GM18519 (cell line): Measurements from ENCODE around the gene SORBS1.
A peak's percentile ranks its signal among the peaks of the same experiment; 100 is the strongest.
"Not testable (repeated sequence)": the region's sequence is repeated elsewhere in the genome, so short reads cannot be mapped to it uniquely, and the experiment has no call there.

Experiments
- ATAC-seq: cut with Tn5 transposase; IDR thresholded peaks from one replicate; pipeline ENCODE4 v1.9.1; 2021; ENCODE audit warnings: mild to moderate bottlenecking, moderate library complexity; ENCODE audit not compliant: unreplicated experiment, low FRiP score

The SORBS1 gene

GRCh38 chr10:95469251-95469650, 91.9 kb downstream of the SORBS1 start:
- no peak for ATAC-seq

- not testable (repeated sequence) for ATAC-seq
These were observed 93.5 kb downstream of the SORBS1 start for GRCh38 chr10:95467642-95468041.

- ATAC-seq, result no peak
These were observed 94.0 kb downstream of the SORBS1 start for GRCh38 chr10:95467162-95467599.

- no peak for ATAC-seq
These were observed 94.7 kb downstream of the SORBS1 start for GRCh38 chr10:95466436-95466835.

GRCh38 chr10:95464280-95464679, 96.9 kb downstream of the SORBS1 start:
- no peak for ATAC-seq

GRCh38 chr10:95462740-95463667, 98.2 kb downstream of the SORBS1 start:
- ATAC-seq, result no peak

- no peak for ATAC-seq
These were observed 99.6 kb downstream of the SORBS1 start for GRCh38 chr10:95461611-95462010.

GRCh38 chr10:95459446-95460045, 101.6 kb downstream of the SORBS1 start:
- no peak for ATAC-seq

GRCh38 chr10:95458871-95459270, 102.3 kb downstream of the SORBS1 start:
- ATAC-seq, result no peak

GRCh38 chr10:95458014-95458413, 103.2 kb downstream of the SORBS1 start:
- ATAC-seq, result no peak

GRCh38 chr10:95457319-95457886, 103.8 kb downstream of the SORBS1 start:
- ATAC-seq, result no peak

GRCh38 chr10:95456516-95456915, 104.7 kb downstream of the SORBS1 start:
- no peak for ATAC-seq

- no peak for ATAC-seq
These were observed 106.2 kb downstream of the SORBS1 start for GRCh38 chr10:95454940-95455339.

GRCh38 chr10:95454356-95454755, 106.8 kb downstream of the SORBS1 start:
- ATAC-seq, result no peak

GRCh38 chr10:95451568-95452524, 109.3 kb downstream of the SORBS1 start:
- ATAC-seq, result no peak

GRCh38 chr10:95451150-95451549, 110.0 kb downstream of the SORBS1 start:
- ATAC-seq, result no peak

- ATAC-seq, result no peak
These were observed 111.0 kb downstream of the SORBS1 start for GRCh38 chr10:95450188-95450587.

- no peak for ATAC-seq
These were observed 113.5 kb downstream of the SORBS1 start for GRCh38 chr10:95447685-95448084.

- ATAC-seq, result peak; percentile 73
These were observed 115.2 kb downstream of the SORBS1 start for GRCh38 chr10:95445837-95446486.
